ENCODE measurements around the gene CHRNG.

The CHRNG gene

GRCh38 chr2:232580648-232580981, 41.1 kb downstream of the CHRNG start:
- TF ChIP-seq CTCF (IDR thresholded peaks at IDR 0.05; ENCODE audit: poor library complexity, severe bottlenecking) = no peak
- Histone ChIP-seq H3K9me3 (ENCODE audit: severe bottlenecking) (no peaks in the 10 kb centered on the region), H3K36me3 (ENCODE audit: low read depth) (peaks cover 2% of the 10 kb centered on the region), H3K4me3 (ENCODE audit: severe bottlenecking) (no peak overlapping the region), H3K27me3 (ENCODE audit: insufficient read depth, poor library complexity, severe bottlenecking) (no peaks in the 10 kb centered on the region), H3K27ac (ENCODE audit: poor library complexity, severe bottlenecking) (no peak overlapping the region), H3K4me1 (ENCODE audit: insufficient read depth, poor library complexity, severe bottlenecking) (no peaks in the 10 kb centered on the region)
- ATAC-seq (ENCODE audit: low read depth) (no peak), DNase-seq (ENCODE audit: low spot score) (no peak)

GRCh38 chr2:232581725-232582124, 42.2 kb downstream of the CHRNG start:
- H3K27me3 ChIP-seq (ENCODE audit: insufficient read depth, poor library complexity, severe bottlenecking) = no peaks in the 10 kb centered on the region
- no peak overlapping the region for H3K4me3 ChIP-seq (ENCODE audit: severe bottlenecking)
- no peak overlapping the region for H3K27ac ChIP-seq (ENCODE audit: poor library complexity, severe bottlenecking)
- no peaks in the 10 kb centered on the region for H3K4me1 ChIP-seq (ENCODE audit: insufficient read depth, poor library complexity, severe bottlenecking)
- no peak for DNase-seq (ENCODE audit: low spot score)
- ATAC-seq (ENCODE audit: low read depth) = no peak
- no peaks in the 10 kb centered on the region for H3K9me3 ChIP-seq (ENCODE audit: severe bottlenecking)
- no peak for TF ChIP-seq CTCF (IDR thresholded peaks at IDR 0.05; ENCODE audit: poor library complexity, severe bottlenecking)
- no peaks in the 10 kb centered on the region; the same call in 1 of the 2 replicates for H3K36me3 ChIP-seq (ENCODE audit: low read depth)

DNA sequence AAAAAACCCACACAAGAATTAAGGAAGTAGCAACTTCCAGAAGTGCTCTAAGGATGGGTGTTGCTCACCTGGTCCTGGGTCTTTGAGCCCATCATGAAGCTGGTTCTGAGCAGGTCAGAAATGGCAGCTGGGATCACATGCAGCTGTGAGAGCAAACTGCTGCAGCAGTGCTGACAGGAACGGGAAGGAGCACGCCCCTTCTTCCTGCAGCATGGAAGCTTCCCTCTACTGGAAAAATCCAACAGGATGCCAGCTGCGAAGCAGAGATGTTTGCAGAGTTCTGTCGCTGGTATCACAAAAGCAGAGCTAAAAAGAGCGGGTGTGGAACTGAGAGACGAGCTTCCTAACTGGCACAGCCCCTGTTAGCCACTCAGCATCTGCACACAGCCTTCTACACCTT, 44.7 kb downstream of the CHRNG start:
- Histone ChIP-seq H3K4me3 (ENCODE audit: severe bottlenecking) (no peak overlapping the region), H3K27ac (ENCODE audit: poor library complexity, severe bottlenecking) (no peak overlapping the region), H3K9me3 (ENCODE audit: severe bottlenecking) (no peaks in the 10 kb centered on the region), H3K36me3 (ENCODE audit: low read depth) (no peaks in the 10 kb centered on the region), H3K4me1 (ENCODE audit: insufficient read depth, poor library complexity, severe bottlenecking) (peaks cover 8% of the 10 kb centered on the region), H3K27me3 (ENCODE audit: insufficient read depth, poor library complexity, severe bottlenecking) (no peaks in the 10 kb centered on the region)
- DNase-seq (ENCODE audit: low spot score) (no peak), ATAC-seq (ENCODE audit: low read depth) (no peak)
- TF ChIP-seq CTCF (IDR thresholded peaks at IDR 0.05; ENCODE audit: poor library complexity, severe bottlenecking) = no peak

GRCh38 chr2:232586943-232587505, 47.5 kb downstream of the CHRNG start:
- H3K4me1 ChIP-seq (ENCODE audit: insufficient read depth, poor library complexity, severe bottlenecking) = peaks cover 18% of the 10 kb centered on the region
- H3K9me3 ChIP-seq (ENCODE audit: severe bottlenecking) = no peaks in the 10 kb centered on the region
- H3K4me3 ChIP-seq (ENCODE audit: severe bottlenecking) = no peak overlapping the region
- no peak for TF ChIP-seq CTCF (IDR thresholded peaks at IDR 0.05; ENCODE audit: poor library complexity, severe bottlenecking)
- no peak for DNase-seq (ENCODE audit: low spot score)
- no peaks in the 10 kb centered on the region for H3K27me3 ChIP-seq (ENCODE audit: insufficient read depth, poor library complexity, severe bottlenecking)
- H3K36me3 ChIP-seq (ENCODE audit: low read depth) = no peaks in the 10 kb centered on the region
- no peak for ATAC-seq (ENCODE audit: low read depth)
- no peak overlapping the region for H3K27ac ChIP-seq (ENCODE audit: poor library complexity, severe bottlenecking)

GRCh38 chr2:232587512-232587911, 48.0 kb downstream of the CHRNG start:
- Histone ChIP-seq H3K9me3 (ENCODE audit: severe bottlenecking) (no peaks in the 10 kb centered on the region), H3K27me3 (ENCODE audit: insufficient read depth, poor library complexity, severe bottlenecking) (no peaks in the 10 kb centered on the region), H3K4me1 (ENCODE audit: insufficient read depth, poor library complexity, severe bottlenecking) (peaks cover 23% of the 10 kb centered on the region), H3K27ac (ENCODE audit: poor library complexity, severe bottlenecking) (no peak overlapping the region), H3K4me3 (ENCODE audit: severe bottlenecking) (no peak overlapping the region), H3K36me3 (ENCODE audit: low read depth) (no peaks in the 10 kb centered on the region)
- no peak for TF ChIP-seq CTCF (IDR thresholded peaks at IDR 0.05; ENCODE audit: poor library complexity, severe bottlenecking)
- no peak for ATAC-seq (ENCODE audit: low read depth)
- DNase-seq (ENCODE audit: low spot score) = no peak
